HG03045 (cell line): ENCODE results near the gene ESR2.

Source experiments
- ATAC-seq: cut with Tn5 transposase; IDR thresholded peaks from one replicate; pipeline ENCODE4 v1.9.1; 2021; ENCODE audit warnings: mild to moderate bottlenecking, moderate library complexity; ENCODE audit not compliant: unreplicated experiment

The ESR2 gene

GRCh38 chr14:64272019-64272418 lies 22.2 kb downstream of the ESR2 start:
- ATAC-seq, result no peak

DNA sequence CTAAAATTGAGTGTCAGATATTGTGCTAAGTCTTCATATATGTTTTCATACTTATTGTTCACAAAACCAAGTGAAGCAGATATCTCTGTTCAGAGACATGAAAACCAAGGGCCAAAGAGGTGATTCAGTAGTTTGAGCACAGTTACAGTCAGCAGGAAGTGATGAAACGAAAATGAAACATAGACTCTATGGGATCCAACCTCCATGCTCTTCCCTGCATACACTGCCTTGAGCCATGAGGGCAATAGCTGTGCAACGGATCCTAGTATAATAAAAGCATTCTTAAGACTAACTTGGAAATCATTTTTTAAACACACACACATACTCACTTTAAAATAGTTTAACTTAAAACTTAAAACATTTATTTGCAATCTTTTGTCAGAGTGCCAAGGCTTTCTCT lies 27.9 kb downstream of the ESR2 start:
- ATAC-seq, result no peak

DNA sequence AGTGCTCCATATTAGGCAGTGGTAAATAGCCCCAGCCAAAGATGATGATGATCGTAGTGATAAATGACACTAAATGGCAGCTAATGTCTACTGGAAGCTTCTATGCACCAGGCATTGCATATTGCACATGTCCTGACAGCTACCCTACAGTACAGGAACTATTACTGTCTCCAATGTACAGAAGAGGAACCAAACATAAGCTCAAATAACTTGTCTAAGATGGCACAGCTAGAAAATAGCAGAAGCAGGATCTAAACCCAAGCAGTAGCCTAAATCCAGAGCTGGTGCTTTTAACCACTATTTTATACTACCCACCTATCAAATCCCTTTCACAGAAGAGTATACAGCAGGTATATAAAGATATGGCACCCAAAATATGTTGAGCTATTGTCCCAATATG lies 28.9 kb downstream of the ESR2 start:
- no peak for ATAC-seq

DNA sequence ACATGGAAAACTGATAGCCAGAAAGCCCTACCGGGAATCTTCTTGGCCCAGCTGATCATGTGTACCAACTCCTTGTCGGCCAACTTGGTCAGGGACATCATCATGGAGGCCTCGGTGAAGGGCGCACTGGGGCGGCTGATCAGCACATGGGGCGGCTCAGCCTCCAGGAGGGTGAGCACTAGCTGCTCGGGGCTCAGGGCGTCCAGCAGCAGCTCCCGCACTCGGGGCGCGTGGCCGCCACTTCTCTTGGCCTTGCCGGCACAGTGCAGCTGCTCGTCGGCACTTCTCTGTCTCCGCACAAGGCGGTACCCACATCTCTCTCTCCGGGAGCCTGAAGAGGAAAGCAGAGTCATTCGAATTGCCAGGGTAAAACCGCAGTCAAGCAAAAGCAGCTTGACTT lies 33.8 kb downstream of the ESR2 start:
- ATAC-seq, result no peak

- no peak for ATAC-seq
These were observed 38.4 kb downstream of the ESR2 start for GRCh38 chr14:64255756-64256155.

GRCh38 chr14:64253672-64254071 lies 40.5 kb downstream of the ESR2 start:
- no peak for ATAC-seq

GRCh38 chr14:64249363-64249762 lies 44.8 kb downstream of the ESR2 start:
- no peak for ATAC-seq

- ATAC-seq, result no peak
These were observed 45.5 kb downstream of the ESR2 start for GRCh38 chr14:64248689-64249088.

DNA sequence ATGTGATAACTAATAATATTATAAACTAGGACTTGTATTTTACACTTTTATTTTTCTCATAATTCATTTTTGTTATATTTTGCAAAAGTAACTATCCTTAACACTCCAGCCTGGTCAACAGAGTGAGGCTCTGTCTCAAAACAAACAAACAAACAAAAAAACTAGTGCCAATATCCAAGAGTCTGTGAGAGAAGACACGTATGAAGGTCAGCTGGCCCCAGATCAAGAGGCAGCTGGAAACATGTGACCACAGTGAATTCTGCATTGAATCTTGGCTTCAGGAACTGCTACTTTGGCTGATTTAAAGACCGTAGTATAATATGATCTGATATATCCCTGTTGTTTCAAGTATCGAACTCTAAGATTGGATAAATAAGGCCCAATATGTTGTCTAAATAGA lies 47.0 kb downstream of the ESR2 start:
- ATAC-seq, result no peak

- ATAC-seq, result no peak
These were observed 47.5 kb downstream of the ESR2 start for GRCh38 chr14:64246688-64247087.

DNA sequence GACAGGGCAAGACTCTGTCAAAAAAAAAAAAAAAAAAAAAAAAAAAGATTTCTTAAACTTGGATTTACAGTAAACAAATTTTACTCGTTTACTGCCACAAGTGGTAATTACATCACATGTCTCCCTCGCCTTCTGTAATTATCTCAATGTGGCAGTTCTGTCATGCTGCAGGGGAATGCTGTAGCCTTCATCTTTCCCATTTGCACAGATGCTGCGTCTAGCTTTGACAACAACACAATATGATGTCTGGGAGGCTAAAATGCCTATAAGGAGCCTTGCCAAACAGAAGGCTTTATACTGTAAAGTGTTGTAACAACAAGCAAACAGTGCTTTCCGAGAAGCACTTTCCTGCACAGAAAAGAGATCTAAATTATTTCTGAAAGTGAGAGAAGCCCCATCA lies 48.7 kb downstream of the ESR2 start:
- ATAC-seq, result no peak

DNA sequence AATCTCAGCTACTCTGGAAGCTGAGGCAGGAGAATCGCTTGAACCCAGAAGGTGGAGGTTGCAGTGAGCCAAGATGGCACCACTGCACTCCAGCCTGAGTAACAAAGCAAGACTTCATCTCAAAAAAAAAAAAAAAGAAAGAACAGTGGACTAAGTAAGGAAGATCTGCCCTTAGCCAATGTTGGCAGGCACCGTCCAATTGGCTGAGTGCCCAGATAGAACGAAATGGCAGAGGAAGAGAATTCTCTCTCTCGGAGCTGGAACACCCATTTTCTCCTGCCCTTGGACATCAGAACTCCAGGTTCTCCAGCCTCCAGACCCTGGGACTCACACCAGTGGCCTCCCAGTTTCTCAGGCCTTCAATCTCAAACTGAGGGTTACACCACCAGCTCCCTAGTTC lies 49.9 kb downstream of the ESR2 start:
- ATAC-seq, result no peak

DNA sequence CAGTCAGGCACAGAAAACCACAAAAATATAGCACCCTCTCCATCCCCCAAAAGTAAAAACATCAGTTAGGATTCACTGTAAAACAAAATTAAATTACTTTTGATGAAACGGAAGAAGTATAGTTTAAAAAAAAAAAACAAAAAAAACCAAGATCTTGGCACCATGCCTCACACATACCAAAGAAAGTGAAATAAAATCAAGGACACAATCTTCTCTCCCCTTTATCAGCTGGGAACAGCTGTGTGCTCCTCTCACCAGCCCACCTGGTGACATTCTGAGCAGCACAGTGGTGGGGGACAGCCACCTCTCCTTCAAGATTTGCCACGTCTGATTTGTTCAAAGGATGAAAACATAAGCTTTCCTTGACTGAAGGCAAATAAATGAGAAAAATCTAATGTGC lies 55.5 kb downstream of the ESR2 start:
- no peak for ATAC-seq

DNA sequence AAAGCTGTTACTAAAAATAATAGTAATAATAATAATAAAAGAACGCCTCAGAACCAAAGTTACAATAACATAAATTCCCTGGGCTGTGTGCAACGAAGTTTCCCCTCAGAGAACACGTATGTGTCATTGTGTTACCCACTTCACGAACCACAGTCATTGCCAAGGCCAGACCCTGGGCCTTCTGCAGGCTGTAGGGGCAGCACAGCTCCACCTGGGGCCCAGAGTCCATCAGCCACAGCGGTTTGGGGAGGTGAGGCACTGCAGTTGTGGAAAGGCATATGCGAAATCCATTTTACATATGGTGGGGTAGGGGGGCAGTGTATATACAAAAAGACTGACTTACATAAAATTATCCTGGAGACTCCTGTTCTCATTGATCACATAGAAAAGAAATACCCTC lies 56.1 kb downstream of the ESR2 start:
- ATAC-seq, result no peak

- peak; percentile 67 for ATAC-seq
These were observed 58.2 kb downstream of the ESR2 start for GRCh38 chr14:64235652-64236640.

DNA sequence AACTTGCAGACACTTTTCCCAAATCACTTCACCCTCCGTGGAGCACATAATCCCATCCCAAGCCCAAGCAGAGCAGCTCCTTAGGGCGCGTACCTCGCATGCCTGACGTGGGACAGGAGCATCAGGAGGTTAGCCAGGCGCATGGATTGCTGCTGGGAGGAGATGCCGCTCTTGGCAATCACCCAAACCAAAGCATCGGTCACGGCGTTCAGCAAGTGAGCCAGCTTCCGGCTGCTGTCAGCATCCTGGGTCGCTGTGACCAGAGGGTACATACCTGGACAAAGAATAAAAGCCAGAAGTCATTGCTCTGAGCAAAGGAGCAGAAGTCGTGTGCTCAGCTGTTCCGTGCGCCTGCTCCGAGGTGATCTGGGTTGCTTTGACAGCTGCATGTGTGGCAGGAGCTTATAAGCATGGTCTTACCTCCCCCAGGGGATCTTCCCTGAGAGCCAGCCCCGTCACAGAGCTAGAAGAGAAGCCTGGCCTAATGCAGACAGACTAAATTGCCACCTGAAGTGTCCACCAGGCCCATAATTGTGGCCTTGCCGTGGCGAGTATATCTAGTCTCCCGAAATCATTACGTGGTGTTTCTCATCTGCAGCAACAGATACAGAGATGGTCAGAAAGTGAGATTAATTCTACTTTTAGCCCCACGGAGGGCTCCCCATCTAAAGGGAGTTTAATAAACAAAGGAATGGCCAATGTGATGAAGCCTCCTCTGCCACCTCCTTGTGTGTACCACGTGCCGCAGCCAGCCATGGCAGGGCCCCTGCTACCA lies 59.1 kb downstream of the ESR2 start:
- peak; percentile 2 for ATAC-seq

GRCh38 chr14:64233531-64234190 lies 60.5 kb downstream of the ESR2 start:
- ATAC-seq, result no peak

DNA sequence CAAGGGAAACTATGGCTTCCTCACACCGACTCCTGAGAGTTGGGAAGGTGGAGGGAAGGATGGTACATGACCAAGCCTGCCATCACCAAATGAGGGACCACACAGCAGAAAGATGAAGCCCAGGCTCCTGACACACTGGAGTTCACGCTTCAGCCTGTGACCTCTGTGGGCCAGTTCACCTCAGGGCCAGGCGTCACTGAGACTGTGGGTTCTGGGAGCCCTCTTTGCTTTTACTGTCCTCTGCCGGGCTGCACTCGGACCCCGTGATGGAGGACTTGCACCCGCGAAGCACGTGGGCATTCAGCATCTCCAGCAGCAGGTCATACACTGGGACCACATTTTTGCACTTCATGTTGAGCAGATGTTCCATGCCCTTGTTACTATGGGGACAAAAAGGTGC lies 61.2 kb downstream of the ESR2 start:
- ATAC-seq, result no peak

DNA sequence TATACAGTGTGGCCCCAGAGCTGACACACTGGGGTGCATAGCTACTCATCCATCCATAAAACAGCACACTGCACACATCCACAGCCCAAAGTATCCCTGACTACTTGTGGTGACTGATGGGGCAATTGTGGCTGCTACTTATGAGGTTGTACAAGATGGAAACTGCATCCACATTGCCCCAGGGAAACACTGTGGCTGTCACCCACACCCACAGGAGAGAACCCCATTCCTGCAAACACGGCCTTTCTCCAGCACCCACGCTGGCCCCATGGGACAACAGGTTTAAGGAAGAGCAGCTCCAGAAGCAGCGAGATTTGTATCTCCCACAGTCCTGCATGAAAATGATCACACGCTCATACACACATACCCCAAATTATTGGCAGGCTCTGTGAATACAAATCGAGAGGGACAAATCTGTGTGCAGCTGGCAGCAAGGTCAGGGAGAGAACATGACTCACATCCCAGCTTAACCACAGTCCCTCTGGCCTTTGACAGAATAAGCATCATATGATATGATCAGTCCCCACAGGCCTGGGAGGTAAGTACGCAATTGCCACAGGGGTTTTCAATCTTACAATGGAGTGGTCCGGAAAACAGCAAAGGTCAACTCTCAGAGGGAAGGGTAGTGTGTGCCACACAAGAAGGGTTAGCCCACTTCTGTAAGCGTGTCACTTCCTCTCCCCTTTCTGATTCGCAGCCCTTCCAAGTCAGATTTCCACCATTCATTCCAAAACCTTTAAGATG lies 61.9 kb downstream of the ESR2 start:
- ATAC-seq, result peak; percentile 33

DNA sequence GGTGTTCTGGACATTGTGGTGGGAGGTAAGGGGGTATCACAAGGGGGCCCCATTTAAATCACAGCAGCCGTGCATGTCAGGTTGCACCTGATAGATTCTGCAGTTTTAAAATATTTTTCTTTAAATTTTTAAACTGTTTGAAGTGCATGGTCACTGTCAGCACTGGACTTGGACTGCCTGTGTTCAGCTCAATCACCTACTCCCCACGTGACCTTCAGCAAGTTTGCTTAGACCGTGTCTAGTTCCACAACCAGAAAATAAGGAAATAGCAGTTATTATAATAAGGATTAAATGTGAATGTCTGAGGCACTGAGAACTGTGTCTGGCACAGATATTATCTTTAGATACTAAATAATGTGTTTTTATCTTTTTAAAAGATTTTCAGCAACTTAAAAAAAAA lies 64.7 kb downstream of the ESR2 start:
- no peak for ATAC-seq

- ATAC-seq, result no peak
These were observed 66.3 kb downstream of the ESR2 start for GRCh38 chr14:64227856-64228255.
